ENCODE results near the gene RAB24.
"Not testable (repeated sequence)": the region's sequence is repeated elsewhere in the genome, so short reads cannot be mapped to it uniquely, and the experiment has no call there.

Gene RAB24

DNA sequence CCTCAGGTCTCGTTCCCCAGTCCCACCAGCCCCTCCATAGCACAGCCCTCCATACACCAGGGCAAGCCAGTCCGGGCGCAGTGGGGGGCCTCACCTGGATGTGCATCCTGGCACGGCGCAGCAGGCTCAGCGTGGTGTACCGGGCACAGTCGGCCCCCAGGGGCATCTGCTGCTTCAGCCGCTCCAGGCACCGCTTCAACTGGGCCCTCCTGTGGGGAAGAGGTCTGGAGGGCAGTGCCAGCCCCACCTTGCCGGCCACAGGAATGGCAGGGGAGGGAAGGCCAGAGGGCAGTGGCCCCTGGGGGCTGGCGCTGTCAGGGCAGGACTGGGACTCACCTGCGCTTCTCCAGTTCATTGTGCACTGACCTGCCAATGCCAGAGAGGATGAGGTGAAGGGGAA, 6.8 kb upstream of the RAB24 start:
- DNase-seq: no peak

DNA sequence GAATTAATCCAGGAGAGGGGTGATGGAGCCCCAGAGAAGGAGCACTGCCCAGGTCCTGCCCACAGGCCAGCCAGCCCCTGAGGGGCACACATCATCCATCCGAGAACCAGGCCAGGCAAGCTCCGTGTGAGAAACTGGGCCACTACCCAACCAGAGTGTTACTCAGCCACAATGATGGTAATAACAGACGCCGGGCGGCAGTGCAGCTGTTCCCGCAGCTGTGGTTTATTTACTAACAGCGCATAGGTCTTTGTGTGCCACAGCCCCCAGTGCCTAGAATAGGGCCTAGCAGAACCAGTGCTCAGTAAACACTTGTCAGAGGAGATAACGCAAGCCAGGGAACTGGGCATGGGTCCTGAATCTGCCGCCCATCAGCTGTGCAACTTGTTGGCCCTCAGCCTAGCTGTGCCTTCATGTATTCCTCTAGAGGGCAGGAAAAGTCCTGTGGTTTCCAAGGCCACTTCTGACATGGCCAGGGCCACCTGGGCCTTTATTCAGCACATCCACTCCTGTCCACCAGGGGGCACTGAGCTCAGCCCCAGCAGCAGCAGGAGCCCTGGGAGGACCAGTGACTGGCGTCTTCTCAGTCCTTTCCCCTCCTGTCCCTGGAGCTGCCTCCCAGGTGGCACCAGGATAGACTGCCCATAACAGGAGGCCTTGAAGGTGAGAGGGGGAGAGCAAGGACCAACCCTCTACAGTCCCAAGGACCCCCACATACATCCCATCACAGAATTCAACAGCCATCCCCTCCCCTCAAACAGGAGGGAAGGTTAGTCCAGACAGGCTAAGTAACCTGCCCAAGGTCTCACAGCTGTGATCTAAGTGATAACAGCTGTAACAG, 6.1 kb upstream of the RAB24 start:
- DNase-seq: peak; percentile 69

DNA sequence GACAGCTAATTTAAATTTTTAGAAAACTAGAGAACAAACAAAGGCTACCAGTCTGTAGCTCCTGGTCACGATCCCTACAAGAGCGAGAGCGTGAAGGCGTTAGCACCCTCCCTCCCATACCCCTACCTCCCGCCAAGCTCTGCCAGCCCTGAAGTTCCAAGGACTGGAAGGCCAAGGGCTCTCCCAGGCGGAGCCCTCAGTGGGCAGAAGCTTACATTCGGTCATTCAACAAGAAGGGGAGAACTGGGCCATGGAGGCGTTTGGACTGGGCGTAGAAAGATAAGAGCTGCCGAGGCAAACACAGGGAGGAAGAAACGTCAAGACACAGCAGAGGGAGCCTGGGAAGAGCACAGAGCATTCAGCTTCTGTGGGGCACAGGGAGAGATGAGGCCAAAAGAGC, 5.2 kb upstream of the RAB24 start:
- no peak for DNase-seq

DNA sequence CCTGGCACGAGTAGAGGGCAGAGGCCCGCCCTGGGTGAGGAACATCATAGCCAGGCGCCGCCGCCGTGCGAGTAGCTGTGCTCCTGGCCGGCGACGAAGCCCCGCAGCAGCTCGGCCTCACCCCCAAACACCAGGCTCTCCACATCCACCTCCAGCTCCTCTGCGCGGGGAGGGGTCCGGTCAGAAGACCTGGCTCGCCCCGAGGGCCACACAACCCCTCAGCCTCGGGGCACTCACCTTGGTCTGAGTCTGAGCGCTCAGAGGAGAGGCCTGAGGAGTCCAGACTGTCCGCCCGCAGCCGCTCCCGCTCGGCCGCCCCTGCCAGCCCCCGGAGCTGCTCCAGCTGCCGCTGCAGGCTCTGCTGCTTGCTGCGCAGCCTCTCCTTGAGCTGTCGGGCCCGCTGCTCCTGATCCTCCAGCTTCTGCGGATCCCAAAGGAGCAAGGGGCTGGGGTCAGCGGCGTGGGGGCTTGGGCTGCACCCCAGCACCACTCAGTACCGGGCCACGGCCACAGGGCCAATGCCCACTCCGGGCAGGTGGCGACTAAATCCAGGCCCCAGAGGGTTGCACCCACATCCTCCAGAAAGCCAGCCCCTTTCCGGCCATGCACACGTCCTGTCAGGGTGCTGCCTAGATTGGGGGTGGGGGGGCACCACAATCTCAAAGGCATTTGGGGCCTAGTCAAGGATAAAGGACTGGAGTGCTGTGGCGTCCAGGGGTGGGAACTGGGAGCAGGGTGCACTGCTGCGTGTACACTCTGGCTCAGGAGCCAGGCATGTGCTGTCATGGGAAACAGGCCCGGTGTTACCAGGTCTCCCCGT, 4.2 kb upstream of the RAB24 start:
- DNase-seq: no peak

DNA sequence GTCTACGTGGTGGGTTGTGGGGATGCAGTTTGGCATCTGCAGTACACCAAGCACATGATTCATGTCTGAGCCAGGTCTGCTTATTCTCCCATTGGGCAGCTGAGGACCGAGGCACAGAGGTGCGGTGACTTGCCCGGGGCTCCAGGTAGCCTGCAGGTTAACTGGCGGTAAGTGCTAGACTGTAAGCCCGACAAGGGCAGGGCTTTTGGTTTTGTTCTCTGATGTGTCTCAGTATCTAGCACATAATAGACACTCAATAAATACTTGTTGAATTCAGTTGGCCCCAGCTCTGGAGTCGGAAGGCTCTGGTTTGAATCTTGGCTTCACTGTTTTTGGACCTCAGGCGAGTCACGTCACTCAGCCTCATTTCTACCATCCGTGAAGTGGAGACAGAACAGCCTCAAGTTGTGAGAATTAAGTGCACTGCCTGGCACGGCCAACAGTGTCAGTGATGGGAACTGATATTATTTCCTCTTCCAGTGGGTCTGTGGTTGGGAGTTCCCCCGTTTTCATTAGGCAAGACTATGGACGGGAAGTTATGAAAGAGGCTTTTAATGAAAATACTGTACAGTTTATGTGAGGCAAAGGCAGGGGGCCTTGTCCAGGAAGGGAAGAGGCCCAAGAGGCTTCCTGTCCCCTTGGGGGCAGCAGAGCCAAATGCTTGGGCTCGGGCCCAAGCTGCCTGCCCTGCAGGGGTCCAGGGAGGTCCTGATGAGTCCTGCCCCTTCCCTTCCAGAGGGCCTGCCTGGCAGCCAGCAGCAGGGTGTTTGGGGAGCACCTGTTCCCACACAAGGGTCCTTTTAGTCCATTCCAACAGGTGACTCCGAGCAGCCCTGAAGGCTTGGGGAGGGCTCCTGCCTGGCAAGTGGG, 3.4 kb upstream of the RAB24 start:
- DNase-seq: no peak

DNA sequence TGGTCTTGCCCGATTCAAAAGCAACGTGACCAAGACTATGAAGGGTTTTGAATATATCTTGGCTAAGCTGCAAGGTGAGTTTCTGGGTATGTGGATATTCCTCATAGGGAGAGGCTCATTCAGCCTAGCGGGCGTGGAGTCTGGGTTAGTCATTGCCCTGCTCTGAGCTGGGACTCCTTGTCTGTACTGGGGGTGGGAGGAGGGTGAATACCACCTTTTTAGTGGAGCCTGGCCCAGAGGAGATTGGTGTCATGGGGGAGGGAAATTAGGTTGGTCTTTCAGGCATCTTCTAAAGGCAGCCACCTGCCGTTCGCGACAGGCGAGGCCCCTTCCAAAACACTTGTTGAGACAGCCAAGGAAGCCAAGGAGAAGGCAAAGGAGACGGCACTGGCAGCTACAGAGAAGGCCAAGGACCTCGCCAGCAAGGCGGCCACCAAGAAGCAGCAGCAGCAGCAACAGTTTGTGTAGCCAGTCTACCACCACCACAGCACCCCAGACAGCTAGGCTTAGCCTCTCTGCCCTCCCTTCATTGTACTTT, 2.7 kb upstream of the RAB24 start:
- DNase-seq: not testable (repeated sequence)

DNA sequence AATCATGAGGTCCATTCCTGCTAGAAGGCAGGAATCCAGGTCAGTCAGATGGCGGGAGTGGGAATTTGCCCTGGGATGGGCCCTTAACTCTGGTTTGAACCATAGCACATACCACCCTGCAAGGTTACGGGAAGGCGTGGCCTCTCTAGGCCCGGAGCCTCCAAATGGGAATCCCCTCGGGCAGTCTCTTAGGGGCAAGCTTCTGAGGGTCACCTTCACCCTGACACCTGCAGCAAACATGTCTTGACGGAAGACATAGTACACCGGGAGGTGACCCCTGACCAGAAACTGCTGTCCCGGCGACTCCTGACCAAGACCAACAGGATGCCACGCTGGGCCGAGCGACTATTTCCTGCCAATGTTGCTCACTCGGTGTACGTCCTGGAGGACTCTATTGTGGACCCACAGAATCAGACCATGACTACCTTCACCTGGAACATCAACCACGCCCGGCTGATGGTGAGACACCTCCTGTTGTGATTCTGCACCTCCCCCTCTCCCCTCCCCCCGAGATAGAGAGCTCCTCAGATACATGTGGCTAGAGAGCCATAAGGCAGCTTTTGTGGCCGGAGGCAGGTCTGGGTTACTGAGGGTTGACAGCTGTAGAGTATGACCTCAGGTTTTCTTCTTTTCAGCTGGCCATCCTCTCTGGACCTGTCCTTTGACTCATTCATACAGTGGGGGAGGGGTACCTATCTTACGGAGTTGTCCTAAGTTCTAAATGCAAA, 1.0 kb upstream of the RAB24 start:
- DNase-seq: no peak

DNA sequence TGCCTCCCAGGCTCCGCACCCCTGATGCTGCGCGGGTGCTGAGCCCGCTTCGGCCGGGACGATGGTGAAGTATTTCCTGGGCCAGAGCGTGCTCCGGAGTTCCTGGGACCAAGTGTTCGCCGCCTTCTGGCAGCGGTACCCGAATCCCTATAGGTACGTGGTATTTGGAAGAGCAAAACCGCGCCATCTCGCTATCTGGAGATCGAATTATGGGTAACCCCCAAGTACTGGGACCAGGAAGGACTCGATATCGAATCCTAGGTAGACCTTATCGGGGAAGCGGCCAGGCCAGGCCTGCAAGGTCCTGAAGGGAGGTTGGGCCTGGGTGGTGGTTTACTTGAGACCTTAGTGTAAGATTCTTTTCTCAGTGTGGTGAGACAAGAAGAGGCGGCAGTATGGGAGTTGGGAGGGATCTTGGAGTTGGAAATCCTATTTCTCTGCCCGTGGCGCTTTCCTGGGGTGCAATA, 439 bp upstream of the RAB24 start:
- DNase-seq: no peak

DNA sequence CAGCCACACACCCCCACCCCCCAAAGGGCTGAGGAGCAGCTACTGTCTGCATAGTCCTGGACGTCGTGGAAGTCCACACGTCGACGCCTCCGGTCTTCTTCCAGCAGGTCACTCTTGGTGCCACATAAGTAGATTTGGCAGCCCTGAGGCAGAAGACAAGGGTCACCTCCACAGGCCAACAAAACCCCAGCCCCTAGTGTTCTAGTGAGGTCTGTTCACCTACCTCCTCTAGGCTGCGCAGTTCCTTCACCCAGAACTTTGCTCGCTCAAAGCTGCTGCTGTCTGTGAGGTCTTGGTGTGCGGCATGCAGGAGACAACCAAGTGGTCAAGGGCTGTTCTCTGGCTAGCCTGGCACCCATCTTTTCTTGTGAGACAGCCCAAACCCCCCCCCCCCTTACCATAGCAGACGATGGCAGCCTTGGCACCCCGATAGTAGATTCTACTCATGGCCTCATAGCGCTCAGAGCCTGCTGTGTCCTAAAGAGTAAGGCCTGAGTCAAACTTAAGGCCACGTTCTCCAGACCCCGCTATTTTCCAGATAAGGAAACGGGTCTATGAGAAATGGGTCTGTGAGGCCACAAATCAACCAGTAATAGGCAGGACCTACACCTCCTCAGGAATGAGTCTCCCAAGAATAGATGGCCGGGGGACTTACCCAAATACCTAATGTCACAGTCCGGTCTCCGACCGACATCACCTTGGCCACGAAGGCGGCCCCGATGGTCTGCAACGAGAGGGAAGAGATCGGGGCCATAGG, 987 bp downstream of the RAB24 start:
- no peak for DNase-seq

DNA sequence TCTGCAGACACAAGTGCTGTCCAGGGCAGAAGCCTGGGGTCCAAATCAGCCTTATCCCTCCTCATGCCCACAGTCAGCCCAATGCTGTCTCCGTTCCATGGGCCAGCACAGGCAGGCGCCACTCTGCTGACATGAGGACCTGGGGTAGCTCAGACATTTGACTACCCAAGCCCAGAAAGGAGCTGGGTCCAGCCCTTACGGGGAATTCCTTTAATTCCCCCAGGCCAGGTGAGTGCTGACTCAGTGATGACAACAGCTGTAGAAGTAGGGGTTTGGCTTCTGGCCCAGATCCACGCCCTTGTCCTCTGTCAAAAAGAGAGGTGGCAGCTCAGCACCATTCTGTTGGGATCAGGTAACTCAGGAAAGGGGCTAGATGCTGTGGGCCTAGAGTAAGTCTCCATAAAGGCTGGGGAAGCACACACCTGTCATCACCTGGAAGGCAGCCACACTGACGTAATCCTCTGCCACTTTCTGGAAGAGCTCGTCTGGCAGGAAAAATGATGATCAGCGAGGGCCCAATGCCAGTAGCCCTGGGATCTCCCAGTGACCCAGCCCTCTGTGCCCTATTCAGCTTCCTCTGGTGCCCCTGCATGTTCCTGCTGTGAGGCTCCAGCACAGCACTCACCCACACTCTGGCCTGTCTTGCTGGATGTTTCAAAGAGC, 1.9 kb downstream of the RAB24 start:
- no peak for DNase-seq

DNA sequence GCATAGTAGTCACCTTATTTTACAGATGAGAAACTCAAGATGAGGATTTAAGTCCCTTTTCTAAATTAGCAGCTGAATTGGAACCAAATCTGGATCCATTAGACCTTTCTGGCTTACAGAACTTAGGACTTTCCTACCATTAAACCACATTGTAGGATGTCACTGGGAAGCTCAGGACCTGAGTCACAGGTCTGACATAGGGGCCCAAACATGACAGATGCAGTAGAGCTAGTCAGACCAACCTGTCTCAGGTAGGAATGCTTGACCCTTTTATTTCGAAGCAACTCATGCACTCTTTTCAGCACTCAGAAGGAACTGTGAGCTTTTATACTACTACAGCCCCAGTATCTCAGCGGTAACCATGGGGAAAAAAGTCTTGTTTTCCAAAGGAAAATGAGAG, 2.6 kb downstream of the RAB24 start:
- DNase-seq: no peak

DNA sequence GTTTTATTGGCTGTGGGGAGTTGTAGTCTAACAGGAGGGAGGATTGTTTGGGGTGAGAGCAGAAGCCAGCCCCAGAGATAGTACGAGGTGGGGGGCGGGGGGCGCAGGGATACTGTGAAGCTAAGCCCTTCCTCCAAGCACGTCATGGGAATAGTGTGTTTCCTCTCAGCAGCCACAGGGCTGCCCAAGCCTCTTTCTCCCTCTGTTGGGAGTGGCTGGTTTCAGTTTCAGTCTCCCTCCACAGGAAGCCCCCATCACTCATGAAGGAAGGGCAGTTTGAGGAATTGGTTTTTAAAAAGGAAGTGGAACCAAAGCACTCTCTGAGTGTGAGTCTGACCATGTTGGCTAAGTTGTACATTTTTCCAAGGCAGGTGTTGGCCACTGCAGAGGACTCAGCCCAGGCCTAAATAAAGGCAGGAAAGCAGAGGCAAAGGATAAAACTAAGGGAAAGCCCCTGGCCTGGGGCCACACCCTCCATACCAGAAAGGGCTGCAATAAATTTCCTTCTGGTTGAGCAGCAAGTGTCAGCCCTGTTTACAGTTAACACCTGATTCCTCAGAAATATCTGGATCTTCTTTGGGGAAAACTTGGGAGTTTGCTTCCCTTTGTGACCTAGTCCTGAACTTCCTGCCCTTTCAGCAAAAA, 3.2 kb downstream of the RAB24 start:
- DNase-seq: peak; percentile 23

DNA sequence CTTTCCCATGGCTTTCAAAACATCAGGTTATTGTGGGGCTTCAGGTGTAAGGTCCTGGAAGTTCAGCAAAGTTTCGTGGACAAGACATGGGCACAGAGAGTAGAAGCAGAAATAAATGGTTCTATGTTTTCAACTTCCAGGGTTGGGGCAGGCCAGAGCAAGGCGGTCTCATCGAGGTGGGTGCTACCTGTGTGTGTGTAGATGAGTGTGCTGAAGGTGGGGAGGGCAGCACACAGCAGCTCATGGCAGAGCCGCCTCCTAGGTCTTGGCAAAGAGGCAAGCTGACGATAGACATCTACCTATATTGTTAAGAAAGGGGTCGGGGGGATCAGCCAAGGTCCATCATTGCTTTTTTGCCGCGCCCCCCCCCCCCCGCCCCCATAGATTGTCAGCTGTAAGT, 3.8 kb downstream of the RAB24 start:
- no peak for DNase-seq

DNA sequence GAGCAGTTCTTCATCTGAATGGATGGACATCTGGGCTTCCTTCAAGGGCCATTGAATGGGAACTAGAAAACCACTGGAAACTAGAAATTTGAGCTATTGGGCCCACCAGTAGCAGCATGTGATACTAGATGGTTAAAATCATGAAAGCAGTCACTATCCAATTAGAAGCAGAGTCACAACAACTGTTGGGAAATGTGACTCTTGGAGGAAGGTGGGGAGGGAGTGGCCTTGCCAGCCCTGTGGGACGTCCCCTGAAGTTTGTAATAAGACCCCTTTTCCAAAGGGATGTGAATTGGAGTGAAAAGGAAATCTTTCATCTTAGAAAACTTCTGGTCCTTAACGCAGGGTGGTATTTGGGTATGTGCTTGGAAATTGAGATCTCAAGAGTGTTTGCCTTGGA, 5.6 kb downstream of the RAB24 start:
- DNase-seq: no peak

DNA sequence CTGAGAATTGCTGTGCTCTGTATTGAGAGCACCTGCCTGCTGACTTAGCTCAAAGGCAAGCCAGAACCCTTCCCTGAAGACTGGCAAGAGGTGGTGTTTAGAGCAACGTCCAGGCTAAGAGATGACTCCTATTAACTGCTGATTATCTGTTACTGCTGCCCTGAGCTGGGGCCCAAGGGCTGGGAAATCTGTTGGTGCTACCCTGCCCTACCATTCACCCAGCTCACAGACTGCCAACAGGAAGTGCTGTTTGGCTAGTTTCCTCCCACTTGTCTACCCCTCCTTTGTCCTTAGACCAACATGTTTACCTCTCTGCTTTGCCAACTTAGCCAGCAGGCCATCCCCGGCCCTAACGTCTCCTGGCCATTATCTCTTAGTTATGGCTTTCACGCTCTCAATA, 6.9 kb downstream of the RAB24 start:
- no peak for DNase-seq

DNA sequence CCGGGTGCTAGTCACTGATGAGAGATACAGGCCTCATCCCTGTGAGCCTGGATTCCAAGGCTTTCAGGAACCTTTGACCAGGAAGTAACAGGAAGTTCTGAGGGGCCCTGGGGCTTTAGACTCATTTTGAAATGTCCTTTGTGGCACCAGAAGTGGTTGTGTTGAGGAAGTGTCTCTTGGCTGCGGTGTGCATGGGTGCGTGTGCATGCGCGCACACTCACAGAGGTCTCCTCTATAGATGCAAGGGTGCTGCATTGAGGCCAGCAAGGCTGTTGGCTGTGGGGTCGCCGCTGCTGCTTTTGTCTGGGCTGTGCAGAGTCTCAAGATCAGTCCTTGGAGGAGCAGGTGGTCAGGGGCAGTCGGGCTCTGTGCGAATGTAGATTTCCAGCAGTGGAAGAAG, 7.6 kb downstream of the RAB24 start:
- DNase-seq: no peak

DNA sequence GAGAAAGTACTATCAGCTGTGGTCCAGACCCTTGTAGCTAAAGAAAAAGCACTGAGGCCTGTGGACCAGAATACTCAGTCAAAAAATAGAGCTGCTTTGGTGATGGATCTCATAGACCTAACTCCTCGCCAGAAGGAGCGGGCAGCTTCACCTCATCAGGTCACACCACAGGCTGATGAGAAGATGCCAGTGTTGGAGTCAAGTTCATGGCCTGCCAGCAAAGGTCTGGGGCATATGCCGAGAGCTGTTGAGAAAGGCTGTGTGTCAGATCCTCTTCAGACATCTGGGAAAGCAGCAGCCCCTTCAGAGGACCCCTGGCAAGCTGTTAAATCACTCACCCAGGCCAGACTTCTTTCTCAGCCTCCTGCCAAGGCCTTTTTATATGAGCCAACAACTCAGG, 8.9 kb downstream of the RAB24 start:
- no peak for DNase-seq

DNA sequence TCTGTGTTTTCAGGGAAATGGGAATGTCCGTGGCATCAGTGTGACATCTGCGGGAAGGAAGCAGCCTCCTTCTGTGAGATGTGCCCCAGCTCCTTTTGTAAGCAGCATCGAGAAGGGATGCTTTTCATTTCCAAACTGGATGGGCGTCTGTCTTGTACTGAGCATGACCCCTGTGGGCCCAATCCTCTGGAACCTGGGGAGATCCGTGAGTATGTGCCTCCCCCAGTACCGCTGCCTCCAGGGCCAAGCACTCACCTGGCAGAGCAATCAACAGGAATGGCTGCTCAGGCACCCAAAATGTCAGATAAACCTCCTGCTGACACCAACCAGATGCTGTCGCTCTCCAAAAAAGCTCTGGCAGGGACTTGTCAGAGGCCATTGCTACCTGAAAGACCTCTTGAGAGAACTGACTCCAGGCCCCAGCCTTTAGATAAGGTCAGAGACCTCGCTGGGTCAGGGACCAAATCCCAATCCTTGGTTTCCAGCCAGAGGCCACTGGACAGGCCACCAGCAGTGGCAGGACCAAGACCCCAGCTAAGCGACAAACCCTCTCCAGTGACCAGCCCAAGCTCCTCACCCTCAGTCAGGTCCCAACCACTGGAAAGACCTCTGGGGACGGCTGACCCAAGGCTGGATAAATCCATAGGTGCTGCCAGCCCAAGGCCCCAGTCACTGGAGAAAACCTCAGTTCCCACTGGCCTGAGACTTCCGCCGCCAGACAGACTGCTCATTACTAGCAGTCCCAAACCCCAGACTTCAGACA, 9.5 kb downstream of the RAB24 start:
- DNase-seq: no peak

DNA sequence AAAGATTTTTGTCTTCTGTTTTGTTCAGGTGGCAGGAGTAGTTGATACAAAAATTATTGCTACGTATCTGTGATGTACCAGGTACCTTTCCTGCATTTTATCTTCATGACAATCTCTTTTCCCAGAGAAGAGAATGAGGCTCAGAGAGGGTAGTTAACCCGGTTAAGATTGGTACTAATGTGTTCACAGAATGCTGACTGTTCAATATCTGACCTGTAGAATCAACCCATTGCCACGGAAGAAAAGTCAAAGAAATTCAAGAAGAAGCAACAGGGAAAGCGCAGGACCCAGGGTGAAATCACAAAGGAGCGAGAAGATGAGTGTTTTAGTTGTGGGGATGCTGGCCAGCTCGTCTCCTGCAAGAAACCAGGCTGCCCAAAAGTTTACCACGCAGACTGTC, 11.8 kb downstream of the RAB24 start:
- DNase-seq: no peak
